Measurements from ENCODE around the gene COQ2.

- TF ChIP-seq CTCF (IDR thresholded peaks at IDR 0.05 in 8 of 11, conservative IDR thresholded peaks at IDR 0.05 in 3 of 11): peak; percentile 38 to 85 (median 79)
- no peak for TF ChIP-seq POLR2AphosphoS5 (IDR thresholded peaks at IDR 0.05)
- TF ChIP-seq POLR2A (IDR thresholded peaks at IDR 0.05): no peak
Observed at GRCh38 chr4:83282049-83282535, 2.5 kb downstream of the COQ2 start.
